ENCODE measurements around the gene RCOR2.

The RCOR2 gene

DNA sequence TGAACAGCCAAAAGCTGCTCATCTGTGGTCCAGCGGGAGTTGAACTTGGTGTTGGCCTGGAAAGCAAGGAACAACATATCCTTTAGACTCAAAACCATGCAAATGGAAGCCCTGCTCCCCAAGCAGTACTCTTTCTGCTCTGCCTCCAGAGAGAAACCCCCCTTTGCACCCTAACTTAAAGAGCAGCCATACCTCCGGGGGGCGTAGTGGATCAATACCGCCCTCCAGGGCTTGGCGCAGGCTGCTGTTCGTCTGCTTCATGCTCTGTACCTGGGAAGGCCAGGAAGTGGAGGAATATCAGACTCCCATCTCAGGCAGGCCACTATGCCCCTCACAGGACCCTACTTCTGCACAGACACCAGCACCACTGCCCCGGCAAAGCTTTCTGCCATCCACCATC lies 4.3 kb downstream of the RCOR2 start:
- no peak overlapping the region for H3K4me3 ChIP-seq (ENCODE audit: control insufficient read depth in 1 of 7, extremely low read depth in 1 of 7, insufficient read depth in 4 of 7, low read depth in 2 of 7, low read length in 6 of 7)
- no peaks in the 10 kb centered on the region for H3K9me3 ChIP-seq (ENCODE audit: control extremely low read depth in 1 of 5, control insufficient read depth in 4 of 5, insufficient read depth in 2 of 5, low read depth in 1 of 5, low read length in 4 of 5)
- peaks cover 0 to 19% (median 8%) of the 10 kb centered on the region in 4 experiments for H3K36me3 ChIP-seq (ENCODE audit: control insufficient read depth in 4 of 4, insufficient read depth in 4 of 4, low read length in 3 of 4)
- 97% methylated on average over 5 of the region's 7 CpGs for WGBS (ENCODE audit: insufficient coverage)
- POLR2A ChIA-PET = interaction anchor here (0.6 kb wide), 1 partner anchor 70 kb away, joined by 5 read pairs; no protein-coding TSS in a partner anchor
- peaks cover 0 to 16% (median 0%) of the 10 kb centered on the region in 5 experiments for H3K27me3 ChIP-seq (replicated peaks in 2 of 5; ENCODE audit: control insufficient read depth in 4 of 5, insufficient read depth in 5 of 5, low read length in 4 of 5)
- no peak for DNase-seq
- CTCF ChIA-PET = interaction anchor here (0.9 to 1.5 kb wide), 2 partner anchors 15 to 32 kb away, joined by 3 to 4 read pairs; no protein-coding TSS in a partner anchor
- no peak overlapping the region for H3K27ac ChIP-seq (ENCODE audit: insufficient read depth in 1 of 2, low read depth in 1 of 2, low read length in 2 of 2, poor library complexity in 1 of 2, severe bottlenecking in 2 of 2)
- H3K4me1 ChIP-seq (ENCODE audit: control extremely low read depth in 1 of 4, control insufficient read depth in 4 of 4, insufficient read depth in 4 of 4, low read length in 3 of 4) = peaks cover 0 to 43% (median 36%) of the 10 kb centered on the region in 4 experiments

DNA sequence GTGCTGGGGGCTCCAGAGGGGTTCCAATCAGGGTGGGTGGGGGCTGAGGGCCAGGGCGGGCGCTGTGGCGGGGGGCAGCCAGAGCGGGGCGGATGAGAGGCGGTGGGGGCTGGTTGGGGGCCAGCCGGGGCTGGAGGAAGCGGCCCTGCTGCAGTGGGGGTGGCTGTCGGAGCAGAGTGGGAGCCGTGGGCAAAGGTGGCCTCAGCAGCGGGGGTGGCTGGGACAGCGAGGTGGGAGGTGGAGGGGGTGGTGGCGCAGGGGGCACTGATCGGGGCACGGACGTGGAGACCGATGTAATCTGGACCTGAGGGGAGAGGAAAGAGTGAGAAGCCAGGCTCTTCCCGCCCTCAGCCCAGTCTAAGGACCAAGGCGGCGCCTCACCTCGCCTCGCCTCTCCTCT lies 5.1 kb downstream of the RCOR2 start:
- 95% methylated on average over 8 of the region's 22 CpGs for WGBS (ENCODE audit: insufficient coverage)
- no peak for DNase-seq
- no peaks in the 10 kb centered on the region for H3K9me3 ChIP-seq (ENCODE audit: control extremely low read depth in 1 of 5, control insufficient read depth in 4 of 5, insufficient read depth in 2 of 5, low read depth in 1 of 5, low read length in 4 of 5)
- ChIA-PET POLR2A (no interaction called here), CTCF (interaction anchor here (1.5 kb wide), 1 partner anchor 14 kb away, joined by 4 read pairs; no protein-coding TSS in a partner anchor)
- peaks cover 0 to 37% (median 31%) of the 10 kb centered on the region in 4 experiments for H3K4me1 ChIP-seq (ENCODE audit: control extremely low read depth in 1 of 4, control insufficient read depth in 4 of 4, insufficient read depth in 4 of 4, low read length in 3 of 4)
- H3K4me3 ChIP-seq (ENCODE audit: control insufficient read depth in 1 of 7, extremely low read depth in 1 of 7, insufficient read depth in 4 of 7, low read depth in 2 of 7, low read length in 6 of 7) = no peak overlapping the region
- H3K27me3 ChIP-seq (replicated peaks in 2 of 5; ENCODE audit: control insufficient read depth in 4 of 5, insufficient read depth in 5 of 5, low read length in 4 of 5) = peaks cover 0 to 16% (median 0%) of the 10 kb centered on the region in 5 experiments
- H3K27ac ChIP-seq (ENCODE audit: insufficient read depth in 1 of 2, low read depth in 1 of 2, low read length in 2 of 2, poor library complexity in 1 of 2, severe bottlenecking in 2 of 2) = no peak overlapping the region
- H3K36me3 ChIP-seq (ENCODE audit: control insufficient read depth in 4 of 4, insufficient read depth in 4 of 4, low read length in 3 of 4) = peaks cover 2 to 27% (median 12%) of the 10 kb centered on the region in 4 experiments

DNA sequence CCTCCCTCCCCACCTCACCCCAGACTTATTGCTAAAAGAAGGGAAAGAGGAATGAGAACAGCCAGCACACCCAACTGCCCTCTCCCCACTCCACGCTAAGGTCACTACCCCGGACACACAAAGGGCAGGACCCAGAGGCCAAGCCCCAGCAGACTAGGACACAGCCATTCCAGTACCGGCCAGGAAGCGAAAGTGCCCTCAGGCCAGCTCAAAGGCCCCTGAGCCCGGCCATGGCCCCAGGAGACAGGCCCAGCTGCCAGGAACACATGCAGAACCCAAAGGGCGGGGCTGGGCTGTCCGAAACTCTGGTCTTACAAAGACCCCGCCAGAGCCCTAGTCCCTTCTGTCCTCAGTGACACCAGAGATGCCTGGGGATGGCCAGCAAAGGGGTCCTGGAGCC lies 5.5 kb downstream of the RCOR2 start:
- 97% methylated on average over 6 of the region's 8 CpGs for WGBS (ENCODE audit: insufficient coverage)
- POLR2A ChIA-PET = no interaction called here

DNA sequence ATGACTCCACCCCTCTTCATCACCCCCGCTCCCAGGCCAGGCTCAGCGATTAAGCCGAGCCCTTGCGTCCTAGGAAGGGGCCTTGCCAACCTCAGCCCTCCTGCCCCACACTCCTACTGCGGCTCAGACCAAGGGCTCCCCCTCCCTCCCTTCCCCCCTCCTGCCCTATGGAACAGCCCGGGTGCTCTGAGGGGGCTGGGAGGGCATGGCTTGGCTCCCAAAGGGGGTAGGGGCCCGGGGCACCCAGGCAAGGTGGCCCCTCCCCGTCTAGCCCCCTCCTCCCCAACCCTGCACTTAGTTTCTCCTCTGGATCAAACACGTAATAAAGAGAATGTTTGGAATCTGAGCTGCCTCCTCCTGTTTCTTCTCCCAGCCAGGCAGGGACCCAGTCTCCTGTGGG lies 6.3 kb downstream of the RCOR2 start:
- CTCF ChIA-PET = interaction anchor here (0.8 to 2.9 kb wide), 4 partner anchors 13 to 74 kb away, joined by 4 to 14 read pairs (median 4); no protein-coding TSS in a partner anchor
- POLR2A ChIA-PET = no interaction called here
- 86% methylated on average over 4 of the region's 9 CpGs for WGBS (ENCODE audit: insufficient coverage)

More for the DNA sequence above, 5.5 kb downstream of the RCOR2 start:
- no peak for DNase-seq
- peaks cover 0 to 13% (median 0%) of the 10 kb centered on the region in 5 experiments for H3K27me3 ChIP-seq (replicated peaks in 2 of 5; ENCODE audit: control insufficient read depth in 4 of 5, insufficient read depth in 5 of 5, low read length in 4 of 5)
- peaks cover 3 to 29% (median 14%) of the 10 kb centered on the region in 4 experiments for H3K36me3 ChIP-seq (ENCODE audit: control insufficient read depth in 4 of 4, insufficient read depth in 4 of 4, low read length in 3 of 4)
- H3K4me3 ChIP-seq (ENCODE audit: control insufficient read depth in 1 of 7, extremely low read depth in 1 of 7, insufficient read depth in 4 of 7, low read depth in 2 of 7, low read length in 6 of 7) = no peak overlapping the region
- no peaks in the 10 kb centered on the region for H3K9me3 ChIP-seq (ENCODE audit: control extremely low read depth in 1 of 5, control insufficient read depth in 4 of 5, insufficient read depth in 2 of 5, low read depth in 1 of 5, low read length in 4 of 5)
- H3K27ac ChIP-seq (ENCODE audit: insufficient read depth in 1 of 2, low read depth in 1 of 2, low read length in 2 of 2, poor library complexity in 1 of 2, severe bottlenecking in 2 of 2) = no peak overlapping the region
- CTCF ChIA-PET = interaction anchor here (1.5 to 2.9 kb wide), 3 partner anchors 14 to 75 kb away, joined by 4 to 14 read pairs (median 4); no protein-coding TSS in a partner anchor
- H3K4me1 ChIP-seq (ENCODE audit: control extremely low read depth in 1 of 4, control insufficient read depth in 4 of 4, insufficient read depth in 4 of 4, low read length in 3 of 4) = peaks cover 0 to 34% (median 28%) of the 10 kb centered on the region in 4 experiments

DNA sequence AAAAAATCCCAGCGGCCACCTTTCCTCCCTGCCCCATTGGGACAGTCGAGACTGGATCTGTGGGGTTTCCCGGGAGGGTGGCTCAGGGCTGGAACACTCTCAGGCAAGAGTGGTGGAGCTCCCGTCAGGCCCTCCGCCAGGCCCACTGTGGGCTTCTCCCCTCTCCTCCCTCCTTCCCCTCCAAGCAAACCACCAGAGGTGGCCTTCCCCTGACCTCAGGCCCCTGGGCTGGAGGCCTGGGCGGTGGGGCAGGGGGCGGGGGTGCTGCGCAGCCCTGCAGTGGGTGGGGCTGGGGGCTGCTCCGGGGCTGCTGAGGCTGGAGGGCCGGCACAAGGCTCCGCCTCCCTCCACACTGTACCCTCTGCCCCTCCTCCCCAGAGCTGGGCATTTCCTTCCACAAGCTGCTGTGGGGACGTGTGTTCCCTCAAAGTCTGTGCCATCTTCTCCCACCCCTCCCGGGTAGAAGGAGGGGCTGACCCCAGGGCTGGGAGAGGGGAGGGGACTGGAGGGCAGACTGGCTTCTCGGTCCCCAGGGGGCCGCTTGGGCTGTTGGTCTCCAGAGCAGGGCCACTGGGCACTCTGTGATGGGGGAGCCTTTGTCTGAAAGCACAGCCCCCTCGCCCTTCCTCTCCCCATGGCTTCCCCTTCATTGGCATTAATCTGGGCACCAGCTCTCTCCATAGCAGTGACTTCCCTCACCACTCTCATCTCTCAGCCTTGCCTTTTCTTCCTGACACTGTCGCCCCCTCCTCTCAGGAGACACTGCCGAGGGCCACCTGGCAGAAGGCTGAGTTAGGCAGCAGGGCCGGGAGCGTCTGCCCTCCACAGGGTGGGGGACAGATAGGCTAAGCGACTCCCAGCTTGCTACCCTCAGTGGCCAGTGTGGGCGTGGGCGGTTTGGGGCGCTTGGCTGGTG lies 7.1 kb downstream of the RCOR2 start:
- no peaks in the 10 kb centered on the region for H3K9me3 ChIP-seq (ENCODE audit: control extremely low read depth in 1 of 5, control insufficient read depth in 4 of 5, insufficient read depth in 2 of 5, low read depth in 1 of 5, low read length in 4 of 5)
- peak in 2 of 3 donors; percentile 42 to 47 for DNase-seq
- no peaks in the 10 kb centered on the region for H3K27me3 ChIP-seq (replicated peaks in 2 of 5; ENCODE audit: control insufficient read depth in 4 of 5, insufficient read depth in 5 of 5, low read length in 4 of 5)
- no peak overlapping the region for H3K4me3 ChIP-seq (ENCODE audit: control insufficient read depth in 1 of 7, extremely low read depth in 1 of 7, insufficient read depth in 4 of 7, low read depth in 2 of 7, low read length in 6 of 7)
- peaks cover 0 to 19% (median 16%) of the 10 kb centered on the region in 4 experiments for H3K4me1 ChIP-seq (ENCODE audit: control extremely low read depth in 1 of 4, control insufficient read depth in 4 of 4, insufficient read depth in 4 of 4, low read length in 3 of 4)
- WGBS (ENCODE audit: insufficient coverage) = 21% methylated on average over 3 of the region's 24 CpGs
- peaks cover 3 to 42% (median 25%) of the 10 kb centered on the region in 4 experiments for H3K36me3 ChIP-seq (ENCODE audit: control insufficient read depth in 4 of 4, insufficient read depth in 4 of 4, low read length in 3 of 4)
- ChIA-PET POLR2A (no interaction called here), CTCF (interaction anchor here (0.8 to 2.9 kb wide), 7 partner anchors 11 to 142 kb away, joined by 4 to 14 read pairs (median 4); partner anchors contain the start of genes MARK2 and ZFTA)
- peak overlapping the region in 1 of 2 experiments; percentile 14 for H3K27ac ChIP-seq (ENCODE audit: insufficient read depth in 1 of 2, low read depth in 1 of 2, low read length in 2 of 2, poor library complexity in 1 of 2, severe bottlenecking in 2 of 2)

More for the DNA sequence above, 6.3 kb downstream of the RCOR2 start:
- Histone ChIP-seq H3K27me3 (replicated peaks in 2 of 5; ENCODE audit: control insufficient read depth in 4 of 5, insufficient read depth in 5 of 5, low read length in 4 of 5) (peaks cover 0 to 6% (median 0%) of the 10 kb centered on the region in 5 experiments), H3K36me3 (ENCODE audit: control insufficient read depth in 4 of 4, insufficient read depth in 4 of 4, low read length in 3 of 4) (peaks cover 3 to 34% (median 18%) of the 10 kb centered on the region in 4 experiments), H3K4me1 (ENCODE audit: control extremely low read depth in 1 of 4, control insufficient read depth in 4 of 4, insufficient read depth in 4 of 4, low read length in 3 of 4) (peaks cover 0 to 27% (median 20%) of the 10 kb centered on the region in 4 experiments), H3K27ac (ENCODE audit: insufficient read depth in 1 of 2, low read depth in 1 of 2, low read length in 2 of 2, poor library complexity in 1 of 2, severe bottlenecking in 2 of 2) (no peak overlapping the region), H3K9me3 (ENCODE audit: control extremely low read depth in 1 of 5, control insufficient read depth in 4 of 5, insufficient read depth in 2 of 5, low read depth in 1 of 5, low read length in 4 of 5) (no peaks in the 10 kb centered on the region), H3K4me3 (ENCODE audit: control insufficient read depth in 1 of 7, extremely low read depth in 1 of 7, insufficient read depth in 4 of 7, low read depth in 2 of 7, low read length in 6 of 7) (no peak overlapping the region)
- DNase-seq = no peak

DNA sequence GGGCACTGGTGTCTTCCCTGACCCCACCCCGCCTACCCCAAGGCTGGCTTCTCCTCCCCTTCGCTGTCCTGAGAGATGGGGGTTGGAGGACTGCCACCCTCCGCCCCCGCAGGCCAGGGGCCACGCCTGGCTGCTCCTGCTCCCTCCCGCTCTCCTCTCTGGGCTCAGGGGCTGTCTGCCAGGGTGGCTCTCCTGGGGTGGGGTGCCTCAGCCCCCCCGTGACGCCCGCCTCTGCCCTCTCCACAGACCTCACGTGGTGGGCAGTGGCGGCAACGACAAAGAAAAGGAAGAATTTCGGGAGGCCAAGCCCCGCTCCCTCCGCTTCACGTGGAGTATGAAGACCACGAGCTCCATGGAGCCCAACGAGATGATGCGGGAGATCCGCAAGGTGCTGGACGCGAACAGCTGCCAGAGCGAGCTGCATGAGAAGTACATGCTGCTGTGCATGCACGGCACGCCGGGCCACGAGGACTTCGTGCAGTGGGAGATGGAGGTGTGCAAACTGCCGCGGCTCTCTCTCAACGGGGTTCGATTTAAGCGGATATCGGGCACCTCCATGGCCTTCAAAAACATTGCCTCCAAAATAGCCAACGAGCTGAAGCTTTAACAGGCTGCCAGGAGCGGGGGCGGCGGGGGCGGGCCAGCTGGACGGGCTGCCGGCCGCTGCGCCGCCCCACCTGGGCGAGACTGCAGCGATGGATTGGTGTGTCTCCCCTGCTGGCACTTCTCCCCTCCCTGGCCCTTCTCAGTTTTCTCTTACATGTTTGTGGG lies 8.1 kb downstream of the RCOR2 start:
- ChIA-PET POLR2A (no interaction called here), CTCF (interaction anchor here (1.1 to 2.9 kb wide), 5 partner anchors 12 to 141 kb away, joined by 4 to 14 read pairs (median 7); partner anchors contain the start of genes MARK2 and ZFTA)
- no peak for DNase-seq
- no peaks in the 10 kb centered on the region for H3K27me3 ChIP-seq (replicated peaks in 2 of 5; ENCODE audit: control insufficient read depth in 4 of 5, insufficient read depth in 5 of 5, low read length in 4 of 5)
- H3K27ac ChIP-seq (ENCODE audit: insufficient read depth in 1 of 2, low read depth in 1 of 2, low read length in 2 of 2, poor library complexity in 1 of 2, severe bottlenecking in 2 of 2) = peak overlapping the region in 1 of 2 experiments; percentile 14
- WGBS (ENCODE audit: insufficient coverage) = 93% methylated on average over 34 of the region's 46 CpGs
- no peak overlapping the region for H3K4me3 ChIP-seq (ENCODE audit: control insufficient read depth in 1 of 7, extremely low read depth in 1 of 7, insufficient read depth in 4 of 7, low read depth in 2 of 7, low read length in 6 of 7)
- H3K4me1 ChIP-seq (ENCODE audit: control extremely low read depth in 1 of 4, control insufficient read depth in 4 of 4, insufficient read depth in 4 of 4, low read length in 3 of 4) = peaks cover 0 to 19% (median 16%) of the 10 kb centered on the region in 4 experiments
- H3K9me3 ChIP-seq (ENCODE audit: control extremely low read depth in 1 of 5, control insufficient read depth in 4 of 5, insufficient read depth in 2 of 5, low read depth in 1 of 5, low read length in 4 of 5) = no peaks in the 10 kb centered on the region
- H3K36me3 ChIP-seq (ENCODE audit: control insufficient read depth in 4 of 4, insufficient read depth in 4 of 4, low read length in 3 of 4) = peaks cover 7 to 52% (median 34%) of the 10 kb centered on the region in 4 experiments
